ENCODE data around the gene COX7C.

DNA sequence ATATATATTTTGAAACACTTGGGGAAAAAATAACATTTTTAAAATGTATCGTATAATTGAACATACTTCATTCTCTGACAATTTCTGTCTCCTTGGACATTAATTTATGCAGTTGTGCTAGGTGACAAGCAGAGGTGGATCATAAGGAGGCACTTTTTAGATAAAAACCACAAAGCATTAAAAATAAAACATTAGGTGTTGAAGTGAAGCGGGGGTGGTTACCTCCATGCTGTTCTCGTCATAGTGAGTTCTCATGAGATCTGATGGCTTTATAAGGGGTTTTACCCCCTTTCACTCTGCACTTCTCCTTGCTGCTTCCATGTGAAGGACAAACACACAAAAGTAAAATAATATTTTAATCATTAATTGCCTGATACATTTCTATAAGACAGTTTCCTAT lies 11.9 kb upstream of the COX7C start:
- TF ChIP-seq, protein P1, sequence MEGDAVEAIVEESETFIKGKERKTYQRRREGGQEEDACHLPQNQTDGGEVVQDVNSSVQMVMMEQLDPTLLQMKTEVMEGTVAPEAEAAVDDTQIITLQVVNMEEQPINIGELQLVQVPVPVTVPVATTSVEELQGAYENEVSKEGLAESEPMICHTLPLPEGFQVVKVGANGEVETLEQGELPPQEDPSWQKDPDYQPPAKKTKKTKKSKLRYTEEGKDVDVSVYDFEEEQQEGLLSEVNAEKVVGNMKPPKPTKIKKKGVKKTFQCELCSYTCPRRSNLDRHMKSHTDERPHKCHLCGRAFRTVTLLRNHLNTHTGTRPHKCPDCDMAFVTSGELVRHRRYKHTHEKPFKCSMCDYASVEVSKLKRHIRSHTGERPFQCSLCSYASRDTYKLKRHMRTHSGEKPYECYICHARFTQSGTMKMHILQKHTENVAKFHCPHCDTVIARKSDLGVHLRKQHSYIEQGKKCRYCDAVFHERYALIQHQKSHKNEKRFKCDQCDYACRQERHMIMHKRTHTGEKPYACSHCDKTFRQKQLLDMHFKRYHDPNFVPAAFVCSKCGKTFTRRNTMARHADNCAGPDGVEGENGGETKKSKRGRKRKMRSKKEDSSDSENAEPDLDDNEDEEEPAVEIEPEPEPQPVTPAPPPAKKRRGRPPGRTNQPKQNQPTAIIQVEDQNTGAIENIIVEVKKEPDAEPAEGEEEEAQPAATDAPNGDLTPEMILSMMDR (IDR thresholded peaks at IDR 0.05): no peak
- TF ChIP-seq POLR2A (IDR thresholded peaks at IDR 0.05): no peak
- TF ChIP-seq POLR2AphosphoS5 (IDR thresholded peaks at IDR 0.05): no peak

All from stomach (tissue), 4 donors.